GM04503 (cell line): ENCODE results near the gene CTPS1.

Experiments
- DNase-seq: peaks from one replicate; pipeline ENCODE4 v3.0.0-alpha.2; 2012; ENCODE audit warnings: low read depth

The CTPS1 gene, protein sequence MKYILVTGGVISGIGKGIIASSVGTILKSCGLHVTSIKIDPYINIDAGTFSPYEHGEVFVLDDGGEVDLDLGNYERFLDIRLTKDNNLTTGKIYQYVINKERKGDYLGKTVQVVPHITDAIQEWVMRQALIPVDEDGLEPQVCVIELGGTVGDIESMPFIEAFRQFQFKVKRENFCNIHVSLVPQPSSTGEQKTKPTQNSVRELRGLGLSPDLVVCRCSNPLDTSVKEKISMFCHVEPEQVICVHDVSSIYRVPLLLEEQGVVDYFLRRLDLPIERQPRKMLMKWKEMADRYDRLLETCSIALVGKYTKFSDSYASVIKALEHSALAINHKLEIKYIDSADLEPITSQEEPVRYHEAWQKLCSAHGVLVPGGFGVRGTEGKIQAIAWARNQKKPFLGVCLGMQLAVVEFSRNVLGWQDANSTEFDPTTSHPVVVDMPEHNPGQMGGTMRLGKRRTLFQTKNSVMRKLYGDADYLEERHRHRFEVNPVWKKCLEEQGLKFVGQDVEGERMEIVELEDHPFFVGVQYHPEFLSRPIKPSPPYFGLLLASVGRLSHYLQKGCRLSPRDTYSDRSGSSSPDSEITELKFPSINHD

DNA sequence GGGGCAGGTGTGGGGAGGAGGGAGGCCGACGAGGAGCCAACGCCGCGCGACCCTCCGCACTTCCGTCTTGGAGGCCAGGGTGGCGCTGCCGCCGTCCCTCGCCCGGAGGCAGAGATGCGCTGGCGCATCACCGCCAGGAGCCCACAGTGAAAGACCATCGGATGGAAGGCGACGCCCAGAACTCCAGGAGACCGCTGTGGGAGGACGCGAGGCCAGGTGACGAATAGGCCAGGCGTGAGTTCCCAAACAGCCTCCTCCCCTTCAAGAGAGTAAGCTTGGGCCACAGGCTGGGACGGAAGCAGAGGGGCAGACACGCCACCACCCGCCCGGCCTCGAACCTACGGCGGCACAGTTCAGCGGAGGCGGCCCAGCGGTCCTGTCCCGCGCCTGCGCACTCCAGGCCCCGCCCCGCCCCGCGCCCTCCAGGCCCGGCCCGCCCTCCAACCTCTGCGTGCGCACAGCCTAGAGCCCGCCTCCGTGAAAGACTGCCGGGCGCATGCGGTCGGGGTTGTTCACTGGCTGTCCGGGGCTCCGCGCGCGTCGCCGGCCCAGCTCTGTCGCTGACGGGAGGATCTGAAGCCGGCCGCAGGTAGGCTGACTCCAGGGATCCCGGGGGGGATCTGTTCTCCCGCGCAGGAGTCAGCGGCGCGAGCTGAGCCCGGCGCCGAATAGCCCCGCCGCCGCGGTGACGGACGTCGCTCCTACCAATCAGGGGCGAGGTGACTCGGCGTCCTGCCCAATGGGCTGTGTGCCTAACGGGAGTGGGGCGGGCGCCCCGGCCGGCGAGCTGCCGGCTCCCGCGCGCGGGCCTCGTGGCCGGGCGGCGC, at the start of gene CTPS1:
Gene CTPS1 (plus strand): TSS at position 456 of the 827 bp plus-strand sequence. CDS start 3,595 bp downstream, outside the sequence.
- peak; percentile 55 for DNase-seq

- DNase-seq = no peak
Observed at GRCh38 chr1:40930174-40930964, 49.1 kb upstream of the CTPS1 start.

DNA sequence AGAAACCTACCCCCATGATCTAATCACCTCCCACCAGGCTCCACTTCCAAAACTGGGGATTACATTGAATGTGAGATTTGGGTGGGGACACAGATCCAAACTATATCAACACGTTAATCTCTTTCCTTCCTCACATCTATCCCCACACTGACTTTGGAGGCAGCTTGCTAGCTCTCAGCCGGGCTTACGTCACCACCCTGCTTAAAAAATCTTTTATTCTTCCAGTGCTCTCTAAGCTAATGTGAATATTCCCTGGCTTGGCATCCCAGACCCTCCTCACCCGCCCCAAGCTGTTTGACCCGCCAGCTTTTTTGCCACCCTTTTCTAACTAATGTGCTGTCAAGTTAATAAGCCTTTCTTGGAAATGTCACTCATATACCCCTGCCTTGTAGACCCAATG, 47.9 kb upstream of the CTPS1 start:
- no peak for DNase-seq

DNA sequence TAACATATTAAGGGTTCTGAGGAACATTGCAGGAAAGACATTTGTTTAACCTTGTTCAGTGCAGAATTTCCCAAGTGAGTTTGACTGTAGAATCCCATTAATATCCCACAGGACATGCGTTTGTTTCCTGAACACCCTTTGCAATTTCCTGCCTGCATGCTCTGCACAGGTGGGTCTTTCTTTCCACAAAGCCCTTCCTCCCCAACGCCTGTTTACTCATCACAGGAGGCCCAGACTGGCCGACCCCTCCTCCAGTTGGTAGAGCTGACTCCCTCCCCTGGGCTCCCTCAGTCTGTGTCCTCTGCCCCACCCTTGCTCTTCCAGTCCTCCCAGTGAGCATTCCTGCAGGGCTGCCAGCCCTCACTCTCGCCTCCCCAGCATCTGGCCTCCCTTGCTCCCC, 47.5 kb upstream of the CTPS1 start:
- no peak for DNase-seq

DNA sequence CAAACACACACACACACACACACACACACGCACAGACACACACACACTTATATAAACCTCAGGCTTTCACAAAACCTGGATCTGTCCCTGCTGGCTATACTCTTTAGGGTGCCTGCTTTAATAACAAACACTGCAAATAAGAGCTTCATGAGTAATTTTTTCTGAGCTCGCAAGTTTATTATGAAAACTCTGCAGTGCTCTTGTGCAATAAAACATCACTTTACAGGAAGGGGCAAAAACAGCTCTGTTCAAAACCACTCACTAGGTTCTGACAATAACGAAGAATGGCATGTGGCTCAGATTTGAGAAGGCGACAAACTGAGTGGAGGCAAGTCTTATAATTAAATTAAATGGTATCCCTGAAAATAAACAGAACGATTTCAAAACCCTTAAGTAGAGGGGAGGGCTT, 42.6 kb upstream of the CTPS1 start:
- no peak for DNase-seq

DNA sequence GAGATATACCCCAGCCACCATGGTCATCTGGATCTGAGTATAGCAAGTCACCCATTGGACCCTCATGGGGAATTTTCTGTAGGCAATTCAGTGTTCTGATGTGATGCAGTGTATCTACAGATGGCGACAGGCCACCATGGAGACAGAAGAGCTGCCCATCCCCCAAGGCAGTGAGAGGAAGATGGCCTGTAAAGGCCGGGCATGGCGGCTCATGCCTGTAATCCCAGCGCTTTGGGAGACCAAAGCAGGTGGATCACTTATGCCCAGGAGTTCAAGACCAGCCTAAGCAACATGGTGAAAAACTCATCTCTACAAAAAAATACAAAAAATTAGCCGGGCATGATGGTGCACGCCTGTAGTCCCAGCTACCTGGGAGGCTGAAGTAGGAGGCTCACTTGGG, 41.1 kb upstream of the CTPS1 start:
- DNase-seq = no peak

- peak; percentile 47 for DNase-seq
Observed at GRCh38 chr1:40939320-40940059, 40.0 kb upstream of the CTPS1 start.

GRCh38 chr1:40944326-40944725, 35.2 kb upstream of the CTPS1 start:
- no peak for DNase-seq

GRCh38 chr1:40944841-40945430, 34.6 kb upstream of the CTPS1 start:
- no peak for DNase-seq

GRCh38 chr1:40945491-40945973, 34.0 kb upstream of the CTPS1 start:
- no peak for DNase-seq

DNA sequence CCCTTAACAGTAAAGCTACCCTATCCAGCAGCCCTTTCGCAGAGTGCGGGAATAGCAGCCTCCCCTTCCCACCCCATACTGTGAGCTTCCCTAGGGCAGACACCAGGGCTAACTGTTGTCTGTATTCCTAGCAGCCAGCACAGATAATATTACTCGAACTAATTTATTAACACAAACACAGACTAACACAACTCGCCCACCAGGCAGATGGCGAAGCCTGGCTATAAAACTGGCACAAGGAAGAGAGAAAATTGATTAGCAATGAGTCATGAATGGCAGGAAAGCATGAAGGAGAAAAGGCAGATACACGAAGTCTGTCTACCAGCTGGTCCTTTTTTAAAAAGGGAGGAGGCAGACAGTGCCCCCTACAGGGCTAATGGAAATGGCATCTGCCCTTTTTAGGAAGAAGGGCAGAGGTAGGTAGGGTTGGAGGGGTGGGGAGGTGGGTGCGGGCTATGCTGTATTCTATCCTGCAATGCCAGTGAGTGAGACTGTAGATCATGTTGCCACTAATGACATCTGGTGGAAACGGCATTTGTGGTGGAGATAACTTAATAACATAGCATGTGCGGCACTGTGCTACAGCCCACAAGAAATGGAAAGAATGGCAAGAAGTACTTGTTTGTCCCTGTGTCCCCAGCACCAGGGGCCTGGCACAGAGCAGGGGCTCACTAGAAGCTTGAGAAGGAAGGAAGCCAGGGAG, 30.6 kb upstream of the CTPS1 start:
- DNase-seq = peak; percentile 37

DNA sequence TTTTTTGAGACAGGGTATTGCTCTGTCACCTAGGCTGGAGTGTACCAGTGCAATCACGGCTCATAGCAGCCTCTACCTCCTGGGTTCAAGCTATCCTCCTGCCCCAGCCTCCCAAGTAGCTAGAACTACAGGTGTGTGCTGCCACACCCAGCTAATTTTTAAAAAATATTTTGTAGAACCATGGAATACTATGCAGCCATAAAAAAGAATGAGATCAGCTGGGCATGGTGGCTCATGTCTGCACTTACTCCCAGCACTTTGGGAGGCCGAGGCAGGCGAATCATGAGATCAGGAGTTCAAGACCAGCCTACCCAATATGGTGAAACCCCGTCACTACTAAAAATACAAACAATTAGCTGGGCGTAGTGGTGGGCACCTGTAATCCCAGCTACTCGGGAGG, 29.9 kb upstream of the CTPS1 start:
- no peak for DNase-seq

DNA sequence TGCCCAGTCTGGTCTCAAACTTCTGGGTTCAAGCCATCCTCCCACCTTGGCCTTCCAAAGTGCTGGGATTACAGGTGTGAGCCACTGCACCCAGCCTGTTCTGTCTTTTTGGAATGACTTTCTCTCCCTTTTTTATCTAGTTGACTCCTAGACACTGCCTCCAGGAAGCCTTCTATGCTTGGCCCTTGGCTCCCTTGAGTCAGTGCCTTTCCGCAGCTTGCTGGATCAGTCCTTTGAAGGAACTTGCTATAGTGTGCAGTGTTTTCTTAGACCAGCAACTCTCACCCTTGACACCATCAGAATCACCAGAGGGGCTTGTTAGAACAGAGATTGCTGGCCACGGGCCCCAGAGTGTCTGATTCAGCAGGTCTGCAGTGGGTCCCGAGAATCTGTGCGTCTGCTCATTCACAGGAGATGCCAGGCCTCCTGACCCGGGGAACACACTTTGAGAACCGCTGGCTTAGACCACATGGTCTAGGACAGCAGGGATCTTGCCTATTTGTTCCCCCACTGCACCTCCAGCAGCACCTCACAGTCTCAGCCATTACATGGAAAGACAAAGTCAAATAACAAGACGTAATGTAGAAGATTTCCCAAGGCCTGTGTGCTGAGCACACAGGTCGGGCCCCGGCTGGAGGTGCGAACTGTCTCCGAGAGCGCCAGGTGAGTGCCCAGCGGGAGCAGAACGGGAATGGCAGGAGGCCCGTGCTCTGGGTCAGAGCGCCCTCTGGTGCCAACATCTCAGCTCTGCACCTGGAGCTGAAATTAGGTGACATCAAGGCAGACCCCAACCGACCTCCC, 27.4 kb upstream of the CTPS1 start:
- DNase-seq = no peak

DNA sequence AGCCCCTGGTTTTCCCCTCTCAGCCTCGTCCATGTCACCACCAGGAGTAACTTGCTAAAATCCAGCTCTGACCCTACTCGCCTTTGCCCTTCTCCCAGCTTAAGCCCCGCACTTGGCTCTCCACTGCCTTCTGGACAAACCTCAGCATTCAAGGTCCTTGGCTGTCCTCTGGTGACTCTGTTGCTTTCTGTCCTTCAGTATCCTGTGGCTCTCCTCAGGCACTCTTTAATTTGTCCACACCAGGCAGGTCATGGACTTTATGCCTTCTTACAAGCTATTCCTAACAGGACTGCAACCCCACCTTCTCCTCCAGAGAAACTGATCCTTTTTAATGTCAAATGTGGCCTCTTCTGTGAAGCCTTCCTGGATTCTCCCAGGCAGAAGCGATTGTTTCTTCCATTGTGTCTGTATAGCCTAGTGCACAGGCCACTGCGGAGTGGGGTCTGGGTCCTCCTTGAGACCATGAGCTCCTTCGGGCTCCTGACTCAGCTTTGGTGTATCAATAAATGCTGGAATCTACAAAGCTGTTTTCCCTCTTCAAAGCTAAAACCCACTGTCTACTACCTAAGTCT, 26.7 kb upstream of the CTPS1 start:
- DNase-seq = no peak

DNA sequence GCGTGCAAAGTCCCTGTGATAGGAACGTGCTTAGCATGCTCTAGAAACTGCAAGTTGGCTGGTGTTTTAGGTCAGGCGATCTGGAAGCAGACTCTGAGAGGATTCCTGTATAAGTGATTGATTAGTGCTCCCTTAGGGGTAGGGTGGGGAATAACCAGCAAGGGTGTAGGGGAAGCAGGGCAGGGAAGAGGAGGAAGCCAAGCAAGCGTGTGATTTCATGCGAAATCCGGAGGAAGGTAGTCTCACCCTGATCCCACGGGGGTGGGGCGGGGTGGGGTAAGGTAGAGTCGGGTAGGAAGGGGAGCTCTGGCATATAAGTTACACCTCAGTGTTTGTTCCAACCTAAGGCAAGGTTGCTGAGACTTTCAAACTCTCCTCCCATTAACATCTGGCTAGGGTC, 24.9 kb upstream of the CTPS1 start:
- no peak for DNase-seq

DNA sequence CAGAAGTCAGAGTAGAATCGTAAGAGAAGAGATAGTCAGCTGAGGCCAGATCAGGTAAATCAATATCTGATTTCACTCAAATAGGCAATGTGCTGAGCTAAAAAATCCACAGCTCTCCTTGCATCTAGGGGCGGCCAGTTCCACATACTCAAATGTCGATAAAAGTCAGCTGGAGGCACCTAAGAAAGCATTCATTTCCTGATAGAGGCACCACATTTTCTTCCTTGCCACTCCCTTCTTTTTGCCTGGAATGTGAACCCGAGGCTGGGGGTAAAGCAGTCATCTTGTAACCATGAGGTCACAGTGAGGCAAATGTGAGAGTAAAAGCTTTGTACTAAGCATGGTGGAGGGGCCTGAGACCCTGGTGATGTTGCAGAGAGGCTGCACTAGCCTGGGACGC, 24.2 kb upstream of the CTPS1 start:
- DNase-seq = no peak

DNA sequence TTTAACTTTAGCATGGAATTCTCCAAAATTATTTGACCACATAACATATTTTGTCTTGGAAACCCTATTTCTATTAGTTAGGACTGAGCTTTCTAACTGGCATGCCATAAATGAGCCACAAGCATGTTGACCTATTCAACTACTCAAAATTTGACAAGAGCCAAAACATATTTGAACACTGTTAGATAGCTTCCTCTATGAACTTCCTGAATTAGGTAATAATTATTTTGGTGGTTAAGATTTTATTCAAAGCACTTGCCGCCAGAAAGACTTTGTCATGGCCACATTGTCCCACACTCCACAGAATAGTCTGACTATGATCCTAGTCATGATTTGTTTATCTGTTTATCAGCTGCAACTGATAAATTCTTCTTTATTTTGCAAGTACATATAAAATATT, 23.1 kb upstream of the CTPS1 start:
- no peak for DNase-seq

GRCh38 chr1:40958210-40958609, 21.3 kb upstream of the CTPS1 start:
- no peak for DNase-seq

DNA sequence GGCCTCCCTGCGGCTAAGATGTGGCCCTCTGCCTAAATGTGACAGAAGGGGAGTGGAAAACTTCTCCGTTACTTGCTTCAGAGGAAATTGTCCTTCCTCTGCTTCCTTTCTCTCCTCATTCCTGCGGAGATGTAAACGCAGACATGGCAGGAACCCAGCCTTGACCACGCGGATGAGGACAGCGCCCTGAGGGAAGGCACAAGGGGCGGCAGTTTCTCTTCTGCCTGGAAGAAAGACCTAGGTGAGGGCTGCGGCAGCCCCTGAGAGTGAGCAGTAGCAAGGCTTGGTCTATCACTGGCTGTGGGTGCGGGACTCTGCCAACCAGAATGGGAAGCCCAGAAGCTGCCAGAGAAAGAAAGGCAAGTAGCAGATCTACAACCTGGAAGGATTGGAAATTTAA, 14.0 kb upstream of the CTPS1 start:
- no peak for DNase-seq
